Measurements from ENCODE around the gene STX18.
"Not testable (repeated sequence)": the region's sequence is repeated elsewhere in the genome, so short reads cannot be mapped to it uniquely, and the experiment has no call there.

STX18 gene

GRCh38 chr4:4541661-4542570, at the start of gene STX18:
TSS of gene STX18 (minus strand) at chr4:4542048. CDS start at chr4:4541964, 84 bp downstream.
- DNase-seq (ENCODE audit: low spot score), result peak; percentile 77

GRCh38 chr4:4591071-4591470, 49.2 kb upstream of the STX18 start:
- no peak for DNase-seq (ENCODE audit: low spot score)

GRCh38 chr4:4590546-4590945, 48.7 kb upstream of the STX18 start:
- DNase-seq (ENCODE audit: low spot score), result no peak

- no peak for DNase-seq (ENCODE audit: low spot score)
Measured at GRCh38 chr4:4585012-4585670, 43.3 kb upstream of the STX18 start.

GRCh38 chr4:4583606-4584005, 41.8 kb upstream of the STX18 start:
- DNase-seq (ENCODE audit: low spot score), result no peak

GRCh38 chr4:4582653-4583052, 40.8 kb upstream of the STX18 start:
- no peak for DNase-seq (ENCODE audit: low spot score)

GRCh38 chr4:4580494-4580893, 38.6 kb upstream of the STX18 start:
- DNase-seq (ENCODE audit: low spot score), result no peak

- DNase-seq (ENCODE audit: low spot score), result no peak
Measured at GRCh38 chr4:4578981-4579380, 37.1 kb upstream of the STX18 start.

- no peak for DNase-seq (ENCODE audit: low spot score)
Measured at GRCh38 chr4:4577359-4577875, 35.6 kb upstream of the STX18 start.

GRCh38 chr4:4575284-4576211, 33.7 kb upstream of the STX18 start:
- peak; percentile 42 for DNase-seq (ENCODE audit: low spot score)

GRCh38 chr4:4574792-4575191, 32.9 kb upstream of the STX18 start:
- DNase-seq (ENCODE audit: low spot score), result peak; percentile 34

GRCh38 chr4:4574052-4574451, 32.2 kb upstream of the STX18 start:
- DNase-seq (ENCODE audit: low spot score), result no peak

- no peak for DNase-seq (ENCODE audit: low spot score)
Measured at GRCh38 chr4:4572821-4573220, 31.0 kb upstream of the STX18 start.

GRCh38 chr4:4569861-4570260, 28.0 kb upstream of the STX18 start:
- not testable (repeated sequence) for DNase-seq (ENCODE audit: low spot score)

GRCh38 chr4:4568806-4569427, 27.1 kb upstream of the STX18 start:
- DNase-seq (ENCODE audit: low spot score), result no peak

- not testable (repeated sequence) for DNase-seq (ENCODE audit: low spot score)
Measured at GRCh38 chr4:4566359-4566758, 24.5 kb upstream of the STX18 start.

GRCh38 chr4:4564522-4564921, 22.7 kb upstream of the STX18 start:
- no peak for DNase-seq (ENCODE audit: low spot score)

GRCh38 chr4:4560642-4561041, 18.8 kb upstream of the STX18 start:
- no peak for DNase-seq (ENCODE audit: low spot score)

GRCh38 chr4:4560136-4560535, 18.3 kb upstream of the STX18 start:
- no peak for DNase-seq (ENCODE audit: low spot score)

GRCh38 chr4:4559596-4559995, 17.7 kb upstream of the STX18 start:
- DNase-seq (ENCODE audit: low spot score), result no peak

GRCh38 chr4:4558881-4559280, 17.0 kb upstream of the STX18 start:
- DNase-seq (ENCODE audit: low spot score), result no peak

- DNase-seq (ENCODE audit: low spot score), result no peak
Measured at GRCh38 chr4:4555916-4556315, 14.1 kb upstream of the STX18 start.

Measured in putamen (tissue), 1 donor.